Activated T-helper 1 cell treated with Interleukin-2 at 50 U/mL for 16 hours (primary cell): ENCODE measurements around the gene IP6K3.

ENCODE experiments used
- DNase-seq: peaks from one replicate; pipeline ENCODE4 v3.0.0-alpha.2; 2020; ENCODE audit warnings: low read depth

IP6K3 gene

GRCh38 chr6:33746651-33747100, at the start of gene IP6K3:
TSS of gene IP6K3 (minus strand) at chr6:33746905. CDS start at chr6:33735476, 11,429 bp downstream.
- no peak for DNase-seq

DNA sequence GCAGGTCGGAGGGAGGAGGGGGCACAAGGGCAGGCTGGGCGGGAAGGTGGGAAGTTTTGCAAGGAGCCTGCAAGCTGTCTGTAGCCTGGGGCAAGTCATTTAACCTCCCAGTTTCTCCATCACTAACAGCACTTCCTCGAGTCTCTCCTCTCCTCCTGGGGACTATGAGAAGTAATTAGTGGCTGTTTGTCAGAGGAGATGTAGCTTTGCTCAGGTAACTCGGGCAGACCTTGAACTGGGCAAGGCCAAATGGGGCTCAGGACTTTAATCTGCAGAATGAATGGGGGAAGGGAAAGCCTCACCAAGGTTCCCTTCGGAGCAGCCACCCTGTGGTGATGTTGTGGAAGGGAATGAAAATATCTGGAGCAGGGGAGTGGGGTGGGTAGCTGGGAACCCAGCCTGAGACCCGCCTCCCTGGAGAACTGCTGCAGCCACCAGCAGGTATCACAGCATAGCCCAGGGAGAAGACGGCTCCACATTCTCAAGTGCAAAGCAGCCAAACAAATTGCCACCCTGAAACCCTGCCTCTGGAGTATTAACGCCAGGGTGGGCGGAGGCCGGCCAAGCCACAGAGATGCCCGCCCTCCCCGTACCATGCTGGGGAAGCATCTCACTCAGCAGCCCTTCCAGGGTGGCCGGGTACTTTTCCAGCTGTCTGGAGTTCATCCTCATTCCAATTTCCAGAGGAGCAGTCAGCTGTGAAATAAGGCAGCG, 48.4 kb upstream of the IP6K3 start:
- DNase-seq = no peak

DNA sequence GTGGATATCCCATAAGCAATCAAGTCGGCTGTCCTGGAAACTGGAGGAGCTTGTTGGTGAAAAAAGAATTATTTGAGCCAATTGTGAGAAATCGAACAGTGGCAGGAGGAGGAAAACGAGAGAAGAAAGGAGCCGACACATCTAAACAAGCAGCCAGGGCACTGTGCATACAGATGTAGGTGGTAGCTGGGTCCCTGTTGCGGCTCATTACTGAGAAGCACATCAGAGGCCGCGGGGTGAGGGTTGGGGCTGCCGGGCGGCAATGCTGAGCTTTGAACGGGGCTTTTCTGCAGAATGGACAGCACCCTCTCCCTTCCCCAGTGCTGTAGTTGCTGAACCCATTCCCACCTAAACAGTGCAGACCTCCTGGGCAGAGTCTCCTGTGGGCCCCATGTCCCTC, 46.3 kb upstream of the IP6K3 start:
- DNase-seq = no peak

GRCh38 chr6:33791620-33792019, 44.9 kb upstream of the IP6K3 start:
- DNase-seq = no peak

GRCh38 chr6:33790910-33791309, 44.2 kb upstream of the IP6K3 start:
- DNase-seq = no peak

GRCh38 chr6:33790379-33790778, 43.7 kb upstream of the IP6K3 start:
- DNase-seq = no peak

DNA sequence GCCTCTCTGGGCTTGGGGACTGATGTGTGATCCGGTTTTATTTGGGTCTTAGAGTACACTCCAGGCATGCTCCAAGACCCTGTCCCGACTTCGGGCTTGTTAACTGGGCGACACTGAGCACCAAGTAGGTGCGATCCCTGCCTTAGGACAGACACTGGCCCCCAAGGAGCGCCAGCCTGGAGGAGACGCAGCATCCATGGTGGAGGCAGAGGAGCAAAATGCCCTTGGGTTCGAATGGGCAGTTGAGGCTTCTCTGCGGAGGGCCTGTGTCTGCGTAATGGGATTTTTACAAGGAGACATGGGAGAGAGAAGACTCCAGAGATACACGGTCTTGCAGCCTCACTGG, 42.8 kb upstream of the IP6K3 start:
- DNase-seq = no peak

GRCh38 chr6:33788694-33789549, 42.2 kb upstream of the IP6K3 start, which contains the start of gene LEMD2:
TSS of gene LEMD2 (minus strand) at chr6:33789130. CDS start at chr6:33789116, 14 bp downstream.
- peak; percentile 87 for DNase-seq

DNA sequence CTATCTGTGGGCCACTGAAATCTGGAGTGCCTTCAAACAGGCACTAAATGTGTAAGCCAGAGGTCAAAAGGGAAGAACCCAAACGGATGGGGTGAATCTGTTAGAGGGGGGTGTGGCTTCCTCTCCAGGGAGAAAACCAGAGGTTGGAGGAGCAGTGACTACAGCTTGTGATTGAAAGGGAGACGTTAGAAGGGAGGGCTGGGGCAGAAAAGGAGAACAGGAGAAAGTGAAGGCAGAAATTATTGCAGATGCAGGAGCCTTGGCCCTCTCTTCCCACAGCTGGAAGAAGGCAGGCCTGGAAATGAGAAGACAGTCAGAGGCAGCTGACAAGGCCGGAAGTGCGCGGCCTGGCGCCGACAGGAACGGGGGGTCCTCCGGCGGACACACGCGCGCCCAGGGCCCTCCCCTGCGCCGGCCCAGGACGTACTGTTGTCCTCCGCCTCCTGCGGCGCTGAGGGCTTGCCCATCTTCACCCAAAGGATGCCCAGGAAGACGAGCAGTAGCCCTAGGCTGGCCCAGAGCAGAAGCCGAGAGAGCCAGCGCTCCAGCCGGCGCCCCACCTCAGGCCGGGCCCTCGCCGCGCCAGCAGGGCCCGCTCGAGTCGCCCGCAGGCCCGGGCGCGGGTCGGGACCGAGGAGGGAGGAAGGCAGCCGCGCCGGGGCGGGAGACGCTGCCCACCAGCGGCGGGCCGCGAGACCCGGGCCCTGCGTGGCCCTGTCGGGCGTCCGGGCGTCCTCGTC, 41.4 kb upstream of the IP6K3 start:
- peak; percentile 42 for DNase-seq

DNA sequence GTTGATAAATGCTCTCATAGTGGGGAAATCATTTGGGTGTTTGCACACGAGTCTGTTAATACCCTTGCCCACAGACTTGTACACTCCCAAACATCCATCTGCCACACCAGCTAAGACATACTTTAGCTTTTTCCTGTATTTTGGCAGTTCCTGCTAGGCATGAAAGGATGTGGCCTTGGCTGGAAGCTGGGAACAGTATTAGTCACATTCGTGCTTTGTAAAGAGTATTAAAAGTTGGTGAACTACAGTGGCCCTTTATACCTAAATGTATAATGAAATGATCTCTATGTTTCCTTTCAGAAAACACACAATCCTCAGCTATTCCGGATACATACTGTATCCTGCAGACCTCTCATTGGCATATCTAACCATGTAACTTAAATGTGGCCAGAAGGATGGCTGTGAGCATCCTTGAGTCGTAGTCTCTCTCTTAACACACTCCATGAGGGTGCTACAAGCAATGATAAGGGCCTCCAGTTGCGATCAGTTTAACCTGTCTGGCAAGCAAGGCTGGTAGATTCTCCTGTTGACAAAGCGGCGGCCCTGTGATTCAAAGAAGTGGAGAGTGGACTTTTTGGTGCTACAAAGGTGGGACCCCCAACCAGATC, 40.7 kb upstream of the IP6K3 start:
- no peak for DNase-seq

GRCh38 chr6:33786736-33787135, 40.0 kb upstream of the IP6K3 start:
- DNase-seq = no peak

DNA sequence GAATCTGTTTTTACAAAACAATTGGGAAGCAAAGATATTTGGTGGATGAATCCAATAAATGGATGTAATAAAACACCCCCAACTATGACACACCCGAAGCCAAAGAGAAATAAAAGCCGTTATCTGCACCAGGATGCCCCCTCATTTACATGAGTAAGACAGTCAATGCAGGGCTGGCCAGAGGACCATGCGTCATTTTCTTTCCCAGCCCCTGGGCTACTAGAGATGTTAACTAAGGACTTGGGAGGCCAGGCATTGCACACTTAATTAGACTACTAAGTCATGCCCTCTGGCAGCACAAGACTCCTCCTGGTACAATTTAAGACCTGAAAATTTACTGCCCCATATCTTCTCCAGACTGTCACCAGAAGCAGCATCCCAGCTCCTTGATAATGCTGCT, 39.1 kb upstream of the IP6K3 start:
- no peak for DNase-seq

GRCh38 chr6:33784787-33785186, 38.1 kb upstream of the IP6K3 start:
- DNase-seq = no peak

- DNase-seq = no peak
Observed at GRCh38 chr6:33783781-33784520, 37.2 kb upstream of the IP6K3 start.

DNA sequence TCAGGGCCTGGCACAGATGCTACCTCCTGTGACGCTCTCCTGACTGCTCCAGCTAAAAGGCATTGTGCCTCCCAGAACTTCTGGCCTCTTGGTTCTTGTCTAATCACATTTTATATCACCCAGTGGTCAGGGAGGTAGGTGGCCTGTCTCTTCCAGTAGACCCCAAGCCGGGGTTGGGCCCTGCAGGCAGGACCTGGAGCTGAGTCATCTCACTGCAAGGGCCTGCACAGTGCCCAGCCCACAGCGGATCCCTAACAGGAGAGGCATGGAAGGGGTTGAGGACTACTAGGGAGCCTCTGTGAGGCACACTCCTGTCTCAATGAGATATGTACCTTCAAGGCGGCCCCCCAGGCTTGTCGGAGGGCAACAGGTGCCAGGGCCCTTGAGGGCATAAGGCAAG, 35.9 kb upstream of the IP6K3 start:
- no peak for DNase-seq

DNA sequence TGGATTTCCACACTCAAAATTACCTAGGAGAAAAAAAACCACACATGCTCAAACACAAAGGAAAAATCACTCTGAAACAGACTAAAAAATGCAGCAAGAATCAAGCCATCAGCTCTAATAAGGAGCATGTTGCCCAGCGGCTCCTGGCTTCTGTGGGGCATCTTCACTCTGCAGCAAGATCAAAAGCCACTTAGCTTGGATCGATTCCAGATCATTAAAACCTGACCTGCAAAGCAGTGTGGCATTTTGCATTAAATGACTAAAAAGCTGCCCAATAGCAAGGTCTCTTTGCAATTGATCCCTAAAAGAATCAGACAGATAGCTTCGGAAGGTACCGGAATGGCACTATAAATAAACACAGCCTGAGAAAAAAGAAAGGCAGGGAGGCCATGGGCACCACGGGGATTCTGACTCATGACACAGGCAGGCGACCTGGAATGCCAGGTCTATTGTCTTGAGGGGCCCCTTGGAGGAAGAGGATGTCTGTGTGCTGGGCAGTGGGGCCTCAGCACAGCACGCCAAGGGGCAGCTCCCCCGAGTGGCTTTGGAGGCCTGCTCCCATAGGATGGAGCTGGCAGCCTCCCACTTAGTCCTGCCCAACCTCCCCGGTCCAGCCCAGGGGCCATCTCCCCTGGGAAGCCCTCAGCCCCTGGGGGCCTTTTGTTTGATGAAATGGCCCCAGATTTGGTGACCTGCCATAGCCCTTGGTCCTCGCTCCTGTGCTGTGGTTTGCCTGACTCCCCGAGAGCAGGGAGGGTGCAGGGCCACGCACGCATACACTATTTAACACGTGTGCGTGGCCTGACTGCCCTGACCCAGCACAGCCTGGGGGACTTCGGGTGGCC, 34.6 kb upstream of the IP6K3 start:
- no peak for DNase-seq

DNA sequence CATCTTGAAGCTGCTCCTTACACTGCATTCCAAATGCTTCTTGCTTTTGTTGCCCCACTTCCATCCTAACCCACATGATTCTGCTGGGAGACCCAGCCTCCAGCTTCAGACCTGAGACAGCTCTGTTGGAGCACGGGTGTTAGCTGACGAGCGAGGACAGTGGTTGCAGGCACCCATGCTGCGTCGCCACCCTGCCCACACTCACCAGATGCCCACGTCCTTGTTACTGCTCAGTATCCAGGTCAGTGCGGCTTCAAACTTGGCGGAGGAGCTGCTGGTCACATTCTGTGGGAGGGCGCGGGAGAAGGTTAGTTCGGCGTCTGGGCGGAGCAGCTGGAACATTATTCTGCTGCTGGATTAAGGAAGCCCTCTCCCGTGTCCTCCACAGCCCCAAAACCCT, 33.2 kb upstream of the IP6K3 start:
- DNase-seq = no peak

- DNase-seq = no peak
Observed at GRCh38 chr6:33779290-33779689, 32.6 kb upstream of the IP6K3 start.

- DNase-seq = no peak
Observed at GRCh38 chr6:33778444-33779121, 31.9 kb upstream of the IP6K3 start.
